HG02981 (cell line): ENCODE data around the gene GTF2F2.

ENCODE experiments used
- ATAC-seq: cut with Tn5 transposase; IDR thresholded peaks from one replicate; pipeline ENCODE4 v1.9.1; 2021; ENCODE audit warnings: mild to moderate bottlenecking, moderate library complexity; ENCODE audit not compliant: unreplicated experiment

Gene GTF2F2

DNA sequence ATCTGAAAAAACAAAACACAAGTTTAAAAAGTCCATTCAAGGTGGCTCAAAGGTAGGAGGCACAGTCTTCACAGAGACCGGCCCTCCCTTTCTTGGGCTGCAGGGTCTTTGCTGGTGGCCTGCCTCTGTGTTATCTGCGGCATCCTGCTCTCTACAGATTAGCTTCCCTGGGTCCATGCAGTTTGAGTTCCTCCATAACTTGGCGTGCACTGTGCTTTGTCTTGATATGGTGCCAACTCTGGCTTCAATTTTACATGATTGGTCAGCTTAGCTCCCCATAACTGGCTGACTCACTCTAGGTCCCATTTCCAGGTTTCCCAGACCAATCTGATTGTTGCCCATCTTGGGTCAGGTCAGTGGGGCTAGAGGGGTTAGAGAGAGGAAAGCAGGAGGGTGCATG is 178.9 kb downstream of the GTF2F2 start:
- no peak for ATAC-seq

DNA sequence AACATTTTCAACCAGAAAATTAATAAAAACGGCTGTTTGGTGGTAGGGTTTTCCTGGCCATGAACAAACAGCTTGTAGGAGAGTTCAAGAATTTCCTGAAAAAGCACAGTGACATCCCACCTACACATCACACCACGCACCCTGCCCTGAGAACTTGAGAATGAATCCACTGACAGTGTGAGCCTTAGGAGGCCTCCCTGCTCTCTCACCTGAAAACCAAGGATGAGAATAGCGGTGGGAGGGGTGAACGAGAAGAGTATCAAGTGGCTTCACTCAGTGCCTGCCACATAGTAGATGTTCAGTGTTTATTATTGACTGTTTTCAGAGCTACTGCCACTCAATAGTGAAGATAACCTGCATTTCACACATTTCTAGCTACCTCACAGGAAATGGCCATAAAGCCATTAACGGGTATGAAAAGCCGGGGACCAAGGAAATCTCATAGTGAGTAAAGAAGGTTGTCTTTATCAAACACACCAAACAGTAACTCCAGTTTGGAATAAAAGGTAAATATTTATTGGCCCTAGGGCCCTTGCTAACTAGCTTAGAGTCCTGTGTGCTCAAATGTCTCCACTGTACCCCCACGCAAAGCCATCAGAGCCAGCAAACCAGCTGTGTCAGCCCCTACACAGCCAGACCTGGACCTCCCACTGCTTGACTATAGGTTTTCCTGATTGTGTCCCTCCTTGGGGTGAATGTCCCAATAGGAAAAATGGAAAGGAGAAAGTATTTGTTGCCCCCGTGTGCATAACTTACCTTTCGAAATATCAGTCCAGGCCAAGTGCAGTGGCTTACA is 180.1 kb downstream of the GTF2F2 start:
- ATAC-seq, result no peak

DNA sequence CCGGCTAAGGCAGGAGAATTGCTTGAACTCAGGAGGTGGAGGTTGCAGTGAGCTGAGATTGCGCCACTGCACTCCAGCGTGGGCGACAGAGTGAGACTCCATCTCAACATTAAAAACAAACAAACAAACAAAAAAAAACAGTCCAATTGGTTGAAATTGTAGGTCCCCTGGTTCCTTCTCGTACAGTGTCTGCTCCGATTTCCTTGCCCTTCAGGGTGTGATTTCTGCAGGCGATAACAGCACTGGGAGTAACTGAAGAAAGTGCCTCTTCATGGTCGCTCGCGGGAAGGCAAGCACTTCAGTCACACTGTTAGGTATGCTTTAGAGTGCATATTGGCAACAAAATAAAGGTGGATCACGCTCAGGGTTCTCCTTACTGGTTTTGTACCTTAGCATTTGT is 181.0 kb downstream of the GTF2F2 start:
- ATAC-seq, result no peak

DNA sequence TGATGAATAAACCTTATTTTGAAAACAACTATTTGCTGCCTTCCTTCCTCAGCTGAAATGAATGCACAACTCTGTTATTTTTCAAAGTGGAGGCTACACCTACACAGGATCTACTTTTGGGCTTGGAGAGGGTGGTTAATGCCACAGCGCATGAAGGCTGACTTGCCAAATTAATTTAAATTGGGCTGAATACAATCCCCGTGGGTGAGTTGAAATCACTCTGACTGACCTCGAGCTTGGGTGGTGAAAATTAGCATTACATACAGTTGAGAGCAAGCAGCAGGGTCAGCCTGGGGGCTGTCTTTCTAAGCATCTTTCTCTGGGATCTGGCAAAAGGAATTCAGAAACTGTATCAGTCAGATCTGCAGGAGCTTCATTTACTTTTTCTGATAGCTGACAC is 182.2 kb downstream of the GTF2F2 start:
- no peak for ATAC-seq

DNA sequence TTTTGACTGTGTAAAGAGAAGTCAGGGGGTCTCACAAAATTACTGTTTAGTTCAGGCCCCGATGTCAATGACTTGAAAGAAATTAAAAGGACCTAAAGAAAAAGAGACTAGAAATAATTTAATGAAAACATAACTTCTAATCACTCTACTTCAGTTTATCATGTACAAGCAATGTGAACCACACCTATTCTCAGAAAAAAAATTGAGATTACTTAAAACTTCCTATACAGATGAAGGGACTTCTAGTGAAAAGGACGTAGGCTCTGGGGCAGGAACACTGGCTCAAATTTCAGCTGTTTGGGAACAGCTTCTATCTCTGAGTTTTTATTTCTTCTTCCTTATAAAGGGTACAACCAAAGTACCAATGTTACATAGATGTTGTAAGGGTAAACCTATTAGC is 182.7 kb downstream of the GTF2F2 start:
- ATAC-seq, result no peak

DNA sequence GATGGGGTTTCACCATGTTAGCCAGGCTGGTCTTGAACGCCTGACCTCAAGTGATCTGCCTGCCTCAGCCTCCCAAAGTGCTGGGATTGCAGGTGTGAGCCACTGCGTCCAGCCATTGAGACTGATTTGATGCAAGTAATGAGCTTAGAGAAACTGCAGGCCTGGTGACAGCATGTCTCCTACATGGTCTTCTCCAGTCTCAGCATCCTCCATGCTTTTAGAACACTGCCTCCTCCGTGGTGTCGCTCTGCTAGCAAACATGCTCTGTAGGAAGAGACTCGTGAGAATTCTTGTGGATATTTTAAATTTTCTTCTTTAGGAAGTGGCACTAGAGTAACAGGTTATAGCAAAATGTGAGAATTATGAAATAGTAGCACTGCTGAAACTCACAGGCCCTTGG is 183.6 kb downstream of the GTF2F2 start:
- ATAC-seq, result no peak

DNA sequence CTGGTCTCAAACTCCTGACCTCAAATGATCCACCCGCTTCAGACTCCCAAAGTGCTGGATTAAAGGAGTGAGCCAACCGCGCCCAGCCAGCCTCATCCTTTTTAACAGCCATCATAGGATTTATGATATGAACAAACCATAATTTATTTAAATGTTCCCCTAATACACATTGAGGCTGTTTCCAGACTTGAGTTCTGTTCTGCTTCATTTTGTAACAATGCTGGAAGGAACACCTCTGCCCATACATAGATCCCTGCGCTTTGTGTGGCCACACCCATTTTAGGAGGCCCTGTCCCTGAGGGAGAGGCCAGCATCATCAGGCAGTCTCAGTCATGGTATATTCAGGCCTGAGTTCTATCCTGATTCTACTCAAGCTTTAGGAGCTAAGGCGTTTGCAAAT is 184.8 kb downstream of the GTF2F2 start:
- no peak for ATAC-seq

DNA sequence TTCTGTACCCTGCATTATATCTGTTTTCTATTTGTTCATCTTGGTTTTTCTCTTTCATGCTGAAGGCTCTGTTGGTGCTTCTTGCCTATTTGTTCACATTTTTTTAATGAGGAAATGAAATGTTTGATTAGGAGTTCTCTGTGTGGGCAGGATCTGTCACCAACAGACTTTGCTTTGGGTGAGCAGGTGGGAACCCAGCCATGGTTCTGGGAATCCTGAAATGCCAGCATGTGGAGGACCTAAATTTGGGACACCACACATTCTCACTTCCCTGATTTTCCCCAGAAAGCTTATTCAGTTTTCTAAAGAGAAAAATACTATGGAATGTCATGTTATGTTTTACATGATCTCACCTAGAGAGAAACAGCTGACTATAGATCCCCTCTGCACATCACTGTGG is 186.7 kb downstream of the GTF2F2 start:
- ATAC-seq, result no peak

DNA sequence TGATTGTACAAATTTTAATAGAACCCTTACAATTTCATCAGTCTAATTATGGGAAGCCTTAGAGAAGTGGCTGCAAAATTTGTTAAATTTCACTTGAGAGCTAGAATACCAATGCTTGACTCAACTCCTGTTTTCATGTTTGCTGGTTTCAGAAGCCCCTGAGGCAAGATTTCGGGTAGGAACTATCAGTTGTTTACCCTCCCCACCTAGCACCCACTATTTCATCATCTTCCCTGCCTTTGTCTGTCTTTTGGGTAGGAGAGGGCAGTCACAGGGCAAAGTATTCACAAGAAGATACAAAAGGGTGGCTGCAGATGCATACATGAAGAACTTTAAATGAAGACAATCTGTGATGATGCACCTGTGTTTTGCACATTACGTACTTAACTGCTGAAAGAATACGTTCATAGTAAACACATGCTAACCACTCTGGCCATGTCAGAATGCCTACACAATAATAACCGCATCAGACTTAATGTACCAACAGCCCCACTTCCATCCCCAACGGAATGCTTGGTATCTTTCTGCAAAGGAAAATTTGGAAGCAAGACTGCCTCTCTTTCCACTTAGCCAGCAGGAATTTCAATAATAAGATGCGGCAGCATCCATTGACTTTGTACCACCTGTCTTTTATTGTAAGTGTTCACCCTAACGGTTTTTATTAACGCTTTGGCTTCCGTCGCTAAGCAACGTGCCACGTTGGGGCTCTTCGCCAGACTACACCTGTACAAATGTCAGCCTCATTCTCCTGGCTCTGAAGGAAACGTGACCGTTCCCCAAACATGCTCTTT is 190.2 kb downstream of the GTF2F2 start:
- ATAC-seq, result peak; percentile 13

DNA sequence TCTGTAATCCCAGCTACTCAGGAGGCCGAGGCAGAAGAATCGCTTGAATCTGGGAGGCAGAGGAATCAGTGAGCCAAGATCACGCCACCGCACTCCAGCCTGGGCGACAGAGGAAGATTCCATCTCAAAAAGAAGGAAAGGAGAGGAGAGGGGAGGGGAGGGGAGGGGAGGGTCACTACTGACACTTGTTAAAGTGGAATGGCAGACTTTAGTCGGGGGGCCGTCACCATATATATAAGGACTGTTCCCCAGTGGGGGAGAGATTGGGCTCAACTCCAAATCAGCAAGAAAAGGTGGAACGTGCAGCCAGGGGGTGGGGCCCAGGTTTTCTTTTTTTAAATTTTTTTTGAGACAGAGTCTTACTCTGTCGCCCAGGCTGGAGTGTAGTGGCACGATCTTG is 194.5 kb downstream of the GTF2F2 start:
- no peak for ATAC-seq

DNA sequence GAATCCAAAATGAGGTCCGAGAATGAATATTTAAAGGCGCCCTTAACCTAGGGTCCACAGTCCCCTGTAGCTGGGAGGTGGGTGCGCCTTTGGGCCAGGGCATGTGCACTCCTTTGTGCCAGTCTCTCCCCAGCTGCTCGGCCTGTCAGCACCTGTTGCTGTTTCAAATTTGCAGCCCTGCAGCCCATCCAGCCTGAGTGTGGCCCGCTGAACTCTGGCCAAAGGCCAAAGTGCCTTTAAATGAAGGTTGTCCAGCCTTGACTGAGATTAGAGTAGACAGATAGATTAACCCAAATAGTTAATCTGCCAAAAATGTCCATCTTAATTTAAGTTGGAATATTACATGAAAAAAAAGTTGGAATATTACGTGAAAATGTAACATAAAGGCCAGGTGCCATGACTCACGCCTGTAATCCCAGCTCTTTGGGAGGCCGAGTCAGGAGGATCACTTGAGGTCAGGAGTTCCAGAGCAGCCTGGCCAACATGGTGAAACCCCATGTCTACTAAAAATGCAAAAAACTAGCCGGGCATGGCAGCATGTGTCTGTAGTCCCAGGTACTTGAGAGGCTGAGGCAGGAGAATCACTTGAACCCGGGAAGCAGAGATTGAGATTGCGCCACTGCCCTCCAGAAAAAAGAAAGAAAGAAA is 195.3 kb downstream of the GTF2F2 start:
- no peak for ATAC-seq

DNA sequence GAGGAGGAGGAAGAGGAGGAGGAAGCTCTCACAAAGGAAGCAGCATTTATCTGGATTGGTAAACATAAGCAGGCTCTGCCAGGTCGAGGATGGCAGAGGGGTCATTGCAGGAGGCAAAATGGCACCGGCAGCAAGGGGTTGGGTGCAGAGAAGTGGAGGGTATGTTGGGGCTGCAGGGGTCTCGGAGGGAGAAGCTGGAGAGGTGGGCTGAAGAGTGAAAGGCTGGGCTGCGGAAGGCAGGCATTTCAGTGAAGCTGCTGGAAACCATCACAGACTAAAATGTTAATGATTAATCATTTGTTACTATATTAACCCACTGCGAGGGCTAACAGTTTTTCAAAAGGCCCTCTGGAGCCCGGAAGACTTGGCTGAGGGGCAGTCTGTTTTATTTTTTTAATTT is 196.0 kb downstream of the GTF2F2 start:
- no peak for ATAC-seq

DNA sequence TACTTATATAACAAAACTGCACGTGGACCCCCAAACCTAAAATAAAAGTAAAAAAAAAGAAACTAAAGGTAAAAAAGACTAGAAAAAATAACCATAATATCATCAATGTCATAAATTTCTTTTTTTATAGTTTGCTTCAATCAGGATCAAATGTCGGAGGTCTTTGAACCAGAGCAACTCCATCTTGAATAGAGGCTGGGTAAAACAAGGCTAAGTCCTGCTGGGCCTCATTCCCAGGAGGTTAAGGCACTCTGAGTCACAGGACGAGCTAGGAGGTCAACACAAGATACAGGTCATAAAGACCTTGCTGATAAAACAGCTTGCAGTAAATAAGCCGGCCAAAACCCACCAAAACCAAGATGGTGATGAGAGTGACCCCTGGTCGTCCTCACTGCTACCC is 196.7 kb downstream of the GTF2F2 start:
- ATAC-seq, result no peak

DNA sequence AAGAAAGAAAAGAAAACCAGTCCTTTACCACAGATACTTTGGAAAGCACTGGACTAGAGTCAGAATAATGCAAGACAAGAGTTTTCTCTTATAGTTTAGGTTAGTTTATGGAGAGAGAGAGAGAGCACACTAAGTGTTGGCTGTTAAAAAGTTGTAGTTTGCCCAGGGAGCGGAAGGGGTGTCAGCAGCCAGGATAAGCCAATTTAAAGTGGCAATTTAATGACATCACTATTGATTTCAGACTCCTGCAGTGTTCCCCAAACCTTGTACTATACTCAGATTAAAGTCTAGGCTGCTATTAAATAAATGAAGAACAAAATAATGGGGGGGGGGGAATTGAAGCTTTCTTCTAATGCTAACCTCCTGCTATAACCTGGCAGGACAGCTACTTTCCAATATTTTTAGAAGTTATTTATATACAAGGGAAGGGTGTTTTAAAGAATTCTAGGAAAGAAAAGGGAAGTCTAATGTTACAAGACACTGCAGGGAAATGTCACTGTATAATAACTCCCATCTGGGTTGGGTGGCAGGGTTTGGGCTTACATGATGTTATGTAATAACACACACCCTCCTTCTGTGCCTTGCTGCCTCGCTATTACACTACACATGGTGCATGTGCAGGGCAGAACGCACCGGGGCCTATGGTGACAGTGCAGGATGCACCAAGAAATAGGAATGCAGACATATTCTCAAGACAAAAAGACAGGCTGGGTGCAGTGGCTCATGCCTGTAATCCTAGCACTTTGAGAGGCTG is 200.7 kb downstream of the GTF2F2 start:
- no peak for ATAC-seq

DNA sequence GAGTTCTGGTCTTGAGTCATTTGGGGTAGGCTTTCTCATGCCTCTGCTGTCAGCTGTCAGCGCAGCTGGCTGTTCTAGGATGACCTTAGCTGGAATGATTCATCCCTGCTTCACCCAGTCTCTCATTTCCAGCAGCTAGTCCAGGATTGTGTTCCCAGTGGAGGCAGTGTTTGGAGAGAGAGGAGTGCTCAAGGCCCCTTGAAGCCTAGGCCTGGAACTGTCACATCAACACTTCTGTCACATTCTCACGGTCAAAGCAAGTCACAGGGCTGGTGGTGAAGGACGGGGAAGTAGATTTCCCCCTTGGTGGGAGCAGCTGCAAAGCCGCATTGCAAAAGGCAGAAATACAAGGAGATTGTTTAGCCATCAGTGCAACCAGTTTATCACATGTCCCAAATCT is 205.5 kb downstream of the GTF2F2 start:
- no peak for ATAC-seq

DNA sequence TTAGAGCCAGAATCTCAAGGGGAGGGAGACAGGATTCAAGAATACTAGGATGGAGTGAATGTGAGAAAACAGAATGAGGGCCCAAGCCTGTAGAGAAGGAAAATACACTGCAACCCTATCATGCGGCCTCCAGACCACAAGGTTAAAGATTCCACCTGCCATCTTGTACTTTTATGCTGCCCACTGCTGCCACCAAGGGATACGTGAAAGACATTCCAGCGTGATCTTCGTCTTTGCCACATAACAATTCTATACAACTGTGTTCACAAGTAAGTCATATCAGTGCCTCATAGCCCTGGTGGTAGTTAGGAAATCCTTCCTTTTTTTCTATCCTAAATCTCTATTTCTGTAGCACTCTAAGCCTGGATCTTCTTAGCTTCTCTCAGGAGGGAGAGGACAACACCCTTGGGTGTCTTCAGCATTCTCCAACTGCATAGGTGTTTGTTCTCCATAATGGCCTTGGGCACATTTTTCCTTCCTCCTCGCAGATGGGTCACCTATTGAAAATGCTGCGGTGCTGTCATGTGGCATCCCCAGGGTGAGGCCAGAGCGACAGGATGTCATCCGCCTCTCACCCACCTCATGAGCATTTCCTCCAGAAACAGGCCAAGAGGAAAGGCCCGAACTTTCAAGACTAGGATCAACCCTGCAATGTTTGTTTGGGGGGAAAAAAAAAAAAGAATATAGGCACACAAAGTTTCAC is 207.1 kb downstream of the GTF2F2 start:
- ATAC-seq, result no peak

DNA sequence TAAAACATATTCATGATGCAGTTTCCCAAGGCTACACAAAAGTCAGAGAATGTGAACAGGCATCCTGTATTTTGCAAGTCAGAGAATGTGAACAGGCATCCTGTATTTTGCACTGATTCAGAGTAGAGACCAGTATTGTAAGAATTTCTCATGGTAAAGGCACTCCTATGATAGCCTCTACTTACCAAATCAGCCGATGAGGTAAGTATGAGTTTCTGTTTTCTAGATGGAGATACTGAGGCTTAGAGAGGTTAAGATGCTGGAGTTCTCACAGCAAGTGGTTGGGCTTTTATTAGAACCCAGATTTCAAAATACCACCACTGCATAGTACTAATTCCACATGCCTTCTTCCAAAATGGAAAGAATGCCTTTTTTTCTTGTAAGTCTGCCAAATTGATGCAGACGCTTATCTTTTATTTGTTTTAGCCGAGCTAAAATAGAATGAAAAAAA is 208.4 kb downstream of the GTF2F2 start:
- no peak for ATAC-seq

DNA sequence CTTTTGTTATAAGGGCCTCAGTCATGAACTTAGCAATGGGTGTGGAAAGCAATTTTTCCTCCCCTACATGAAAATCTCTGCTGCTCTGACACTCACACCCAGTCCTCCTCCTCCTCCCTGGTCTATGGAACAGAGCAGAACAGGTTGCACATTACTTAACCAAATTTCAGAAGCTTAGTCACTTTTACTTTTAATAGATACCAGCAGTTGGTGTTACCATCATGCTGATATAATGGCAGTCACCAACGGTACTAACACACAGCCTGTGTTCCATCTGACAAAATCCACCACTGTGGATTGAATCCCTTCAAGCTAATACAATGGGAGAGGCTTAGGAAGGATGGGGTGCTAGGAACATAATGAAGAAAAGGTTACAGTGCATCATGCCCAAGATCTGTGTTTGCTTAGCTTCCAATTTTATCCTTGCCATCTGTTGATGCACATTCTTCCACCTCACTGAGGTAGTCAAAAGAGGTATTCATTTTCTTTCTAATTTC is 210.9 kb downstream of the GTF2F2 start:
- no peak for ATAC-seq

DNA sequence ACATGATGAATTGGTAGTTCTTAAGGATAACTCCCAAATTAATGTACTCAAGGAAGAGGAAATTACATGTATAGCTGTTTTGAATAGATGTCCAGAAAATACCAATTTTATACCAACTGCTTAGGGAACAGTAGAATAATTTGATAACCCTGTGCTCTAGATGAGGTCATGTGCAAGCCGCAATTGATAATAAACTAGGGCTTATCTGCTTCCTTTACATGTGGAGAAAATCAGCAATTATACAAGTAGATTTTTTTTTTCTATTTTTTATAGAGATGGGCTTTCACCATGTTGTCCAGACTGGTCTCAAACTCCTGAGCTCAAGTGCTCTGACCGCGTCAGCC is 211.4 kb downstream of the GTF2F2 start:
- ATAC-seq, result no peak

DNA sequence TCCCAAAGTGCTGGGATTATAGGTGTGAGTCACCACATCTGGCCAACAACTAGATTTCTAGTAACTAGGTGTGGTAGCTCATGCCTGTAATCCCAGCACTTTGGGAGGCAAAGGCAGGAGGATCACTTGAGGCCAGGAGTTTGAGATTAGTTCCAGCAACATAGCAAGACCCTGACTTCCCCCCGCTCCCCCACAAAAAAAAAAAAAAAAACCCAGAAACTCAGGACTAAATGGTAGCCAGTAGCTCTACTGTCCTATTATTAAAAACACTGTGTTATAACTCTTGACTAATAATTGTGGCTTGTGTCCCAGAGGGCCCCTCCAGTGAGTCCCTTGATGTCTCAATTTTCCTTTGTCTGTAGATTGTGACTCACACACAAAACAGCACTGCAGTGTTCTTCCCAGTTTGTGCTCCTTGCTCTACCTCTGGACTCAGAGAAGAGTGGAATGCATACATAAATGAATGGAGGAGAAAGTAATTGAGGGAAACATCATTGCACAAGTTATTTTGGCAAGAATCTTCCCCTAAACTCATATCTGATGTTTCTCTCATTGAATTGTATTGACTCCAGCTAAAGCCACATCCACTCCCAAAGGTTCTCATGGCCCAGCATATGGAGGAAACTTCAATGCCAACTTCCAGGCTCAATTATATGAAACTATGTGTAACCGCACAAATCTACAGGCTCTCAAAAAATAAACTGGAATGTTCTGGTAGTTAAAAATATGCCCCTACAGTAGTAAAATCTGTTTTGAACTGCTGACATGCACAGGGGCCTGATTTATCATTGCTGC is 211.9 kb downstream of the GTF2F2 start:
- ATAC-seq, result no peak
